Prostate gland (tissue), 2 donors: ENCODE measurements around the gene ASCL4. TPM values are rescaled to one million over a fixed set of nuclear protein-coding genes. Genes with fewer than 3 reads are reported as not detected.

Source experiments
- DNase-seq: peaks from one replicate; pipeline ENCODE4 v3.0.0-alpha.2; 2019; ENCODE audit warnings: low spot score
- H3K27ac ChIP-seq, 2 donors: fragments of 200-600 bp; sonication (generic); 2 replicates each; pipeline ENCODE4 v1.5.1; 2017 to 2019
- H3K27me3 ChIP-seq: fragments of 200-600 bp; sonication (generic); replicated peaks from 2 replicates; pipeline ENCODE4 v1.5.1; 2019; ENCODE audit not compliant: insufficient read depth
- H3K36me3 ChIP-seq, 2 donors: fragments of 200-600 bp; sonication (generic); 1 replicate in 1 of 2; 2 replicates in 1 of 2; pipeline versions ENCODE4 v1.5.1 to v1.8.1; 2017 to 2019
- H3K4me1 ChIP-seq: fragments of 200-600 bp; sonication (generic); replicated peaks from 2 replicates; pipeline ENCODE4 v1.5.1; 2019
- H3K4me3 ChIP-seq, 2 donors: fragments of 200-600 bp; sonication (generic); 2 replicates each; pipeline ENCODE4 v1.5.1; 2017 to 2019
- H3K9me3 ChIP-seq: fragments of 200-600 bp; sonication (generic); 2 replicates; pipeline ENCODE4 v1.5.1; 2017
- POLR2A ChIP-seq: fragments of 450-650 bp; IDR thresholded peaks from one replicate; pipeline ENCODE4 v1.6.1; 2016; ENCODE audit warnings: antibody characterized with exemption, mild to moderate bottlenecking
- POLR2AphosphoS5 ChIP-seq: sonication (generic); formaldehyde crosslinking; IDR thresholded peaks from one replicate; pipeline ENCODE4 v1.6.1; 2017; ENCODE audit warnings: antibody characterized with exemption
- WGBS: methylation state at CpG from one replicate; pipeline ENCODE4 v1.1.5; 2018; 5-methylcytosine and 5-hydroxymethylcytosine counted together
- intact Hi-C: fragments of 100-400 bp; cut with DNase I; formaldehyde crosslinking; loops from one replicate; pipeline ENCODE4 v1.14.2; 2022
- total RNA-seq, 2 donors: library from RNA; depleted of rRNA; stranded (reverse); fragments of >200 nt; gene quantifications; one replicate each; pipeline ENCODE4 v1.1.0, GENCODE V29; 2016
- TF ChIP-seq, protein P1 (sequence below), 4 experiments: fragments of 200-600 bp in 2 of 4; fragments of 450-650 bp in 2 of 4; sonication (generic) in 2 of 4; IDR thresholded peaks; 1 replicate in 3 of 4; 2 replicates in 1 of 4; pipeline ENCODE4 v1.5.1; 2016 to 2019; ENCODE audit warnings: antibody characterized with exemption in 4 of 4, mild to moderate bottlenecking in 2 of 4, moderate library complexity in 2 of 4

Gene ASCL4
- total RNA-seq, 2 donors from 2014 or later, result not detected

DNA sequence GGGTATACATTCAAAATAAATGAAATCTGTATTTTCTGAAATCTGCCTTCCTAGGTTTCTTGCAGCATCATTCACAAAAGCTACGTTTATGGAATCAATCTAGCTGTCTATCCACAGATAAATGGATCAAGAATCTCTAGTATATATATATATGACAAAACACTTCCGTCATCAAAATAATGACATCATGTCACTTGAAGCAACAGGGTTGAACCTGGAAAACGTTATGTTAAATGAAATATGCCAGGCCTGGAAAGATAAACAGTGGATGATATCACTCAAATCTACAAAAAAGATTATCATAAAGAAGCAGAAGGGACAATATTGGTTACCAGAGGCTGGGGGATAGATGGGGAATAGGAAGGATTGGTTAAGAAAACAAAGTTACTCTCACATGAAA lies 28.6 kb downstream of the ASCL4 start:
- H3K27me3 ChIP-seq, result no peaks in the 10 kb centered on the region
- H3K4me1 ChIP-seq, result no peaks in the 10 kb centered on the region
- DNase-seq, result no peak
- 25% methylated on average over 3 of the region's 3 CpGs for WGBS
- no peak overlapping the region for H3K4me3 ChIP-seq
- H3K36me3 ChIP-seq, result no peaks in the 10 kb centered on the region
- H3K27ac ChIP-seq, result no peak overlapping the region
- TF ChIP-seq POLR2A (no peak), POLR2AphosphoS5 (no peak)
- TF ChIP-seq, protein P1, sequence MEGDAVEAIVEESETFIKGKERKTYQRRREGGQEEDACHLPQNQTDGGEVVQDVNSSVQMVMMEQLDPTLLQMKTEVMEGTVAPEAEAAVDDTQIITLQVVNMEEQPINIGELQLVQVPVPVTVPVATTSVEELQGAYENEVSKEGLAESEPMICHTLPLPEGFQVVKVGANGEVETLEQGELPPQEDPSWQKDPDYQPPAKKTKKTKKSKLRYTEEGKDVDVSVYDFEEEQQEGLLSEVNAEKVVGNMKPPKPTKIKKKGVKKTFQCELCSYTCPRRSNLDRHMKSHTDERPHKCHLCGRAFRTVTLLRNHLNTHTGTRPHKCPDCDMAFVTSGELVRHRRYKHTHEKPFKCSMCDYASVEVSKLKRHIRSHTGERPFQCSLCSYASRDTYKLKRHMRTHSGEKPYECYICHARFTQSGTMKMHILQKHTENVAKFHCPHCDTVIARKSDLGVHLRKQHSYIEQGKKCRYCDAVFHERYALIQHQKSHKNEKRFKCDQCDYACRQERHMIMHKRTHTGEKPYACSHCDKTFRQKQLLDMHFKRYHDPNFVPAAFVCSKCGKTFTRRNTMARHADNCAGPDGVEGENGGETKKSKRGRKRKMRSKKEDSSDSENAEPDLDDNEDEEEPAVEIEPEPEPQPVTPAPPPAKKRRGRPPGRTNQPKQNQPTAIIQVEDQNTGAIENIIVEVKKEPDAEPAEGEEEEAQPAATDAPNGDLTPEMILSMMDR (IDR thresholded peaks at IDR 0.05), result no peak
- intact Hi-C loops, result no loop called here
- no peaks in the 10 kb centered on the region for H3K9me3 ChIP-seq

DNA sequence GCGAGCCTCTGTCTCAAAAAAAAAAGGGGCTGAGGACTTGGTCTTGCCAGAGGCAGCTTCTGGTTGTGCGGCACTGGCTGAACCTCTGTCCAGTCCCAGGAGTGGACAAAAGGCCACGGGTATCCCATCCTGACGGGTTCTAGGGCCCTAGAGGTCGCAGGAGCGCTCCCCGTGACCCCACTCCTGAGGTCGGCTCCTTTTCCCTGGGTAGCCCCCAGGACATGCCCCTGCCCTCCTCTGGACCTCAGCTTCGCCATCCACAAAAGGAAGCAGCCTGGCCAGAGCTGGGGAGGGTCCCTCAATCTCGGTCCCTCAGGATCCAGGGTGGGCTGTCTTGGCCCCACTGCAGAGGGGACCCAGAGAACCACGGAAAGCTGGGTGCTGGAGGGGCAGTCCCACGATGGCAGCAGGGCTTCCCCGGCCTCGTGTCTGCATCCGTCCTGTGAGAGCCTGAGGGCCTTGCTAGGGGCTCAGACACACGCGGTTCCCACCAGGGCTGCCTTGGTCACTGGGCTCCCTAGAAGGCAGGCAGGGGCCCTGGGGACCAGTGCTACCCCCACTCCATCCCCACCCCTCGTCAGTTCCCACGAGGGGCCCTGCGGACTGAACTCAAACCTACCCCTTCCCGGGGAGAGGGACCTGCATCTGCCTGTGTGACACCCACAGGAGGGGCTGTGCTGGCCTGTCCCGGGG lies 31.1 kb downstream of the ASCL4 start:
- no peak for DNase-seq
- Histone ChIP-seq H3K9me3 (no peaks in the 10 kb centered on the region), H3K4me1 (no peaks in the 10 kb centered on the region), H3K36me3 (no peaks in the 10 kb centered on the region), H3K27me3 (no peaks in the 10 kb centered on the region), H3K27ac (no peak overlapping the region), H3K4me3 (no peak overlapping the region)
- intact Hi-C loops, result no loop called here
- TF ChIP-seq POLR2AphosphoS5, result no peak
- TF ChIP-seq, protein P1 (IDR thresholded peaks at IDR 0.05), result no peak
- TF ChIP-seq POLR2A, result no peak
- 84% methylated on average over 20 of the region's 22 CpGs for WGBS

DNA sequence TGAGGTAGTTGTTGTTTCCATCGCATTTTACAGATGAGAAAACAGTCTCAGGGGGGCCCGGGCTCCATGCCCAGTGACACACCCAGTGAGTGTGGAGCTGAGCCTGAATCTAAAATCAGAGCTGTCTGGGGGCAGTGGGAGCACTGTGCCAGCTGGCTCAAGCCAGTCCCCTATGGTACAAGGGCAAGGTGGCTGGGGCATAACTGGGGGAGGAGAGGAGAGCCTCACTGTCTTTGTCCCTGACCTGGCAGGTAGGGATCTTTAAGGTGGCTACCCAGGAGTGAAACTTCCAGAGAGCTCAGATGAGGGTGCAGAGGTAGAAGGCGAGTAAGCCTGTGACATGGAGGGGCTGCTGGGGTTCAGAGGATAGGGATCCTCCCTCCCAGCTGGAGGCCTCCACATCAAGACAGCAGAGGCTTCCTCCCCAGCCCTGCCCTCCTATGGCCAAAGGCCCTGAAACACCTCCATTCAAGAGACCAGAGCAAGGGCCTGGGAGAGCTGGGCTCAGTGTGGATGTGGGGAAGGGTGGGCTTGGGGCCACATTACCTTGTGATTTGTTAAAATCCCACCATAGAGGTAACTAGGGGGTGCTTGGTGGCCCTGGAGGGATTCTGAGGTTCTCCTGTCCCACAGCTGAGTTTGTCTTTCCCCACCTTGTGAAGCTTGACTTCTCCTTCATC lies 33.1 kb downstream of the ASCL4 start:
- intact Hi-C loops, result no loop called here
- Histone ChIP-seq H3K36me3 (no peaks in the 10 kb centered on the region), H3K9me3 (no peaks in the 10 kb centered on the region), H3K27ac (no peak overlapping the region), H3K27me3 (no peaks in the 10 kb centered on the region), H3K4me3 (no peak overlapping the region), H3K4me1 (no peaks in the 10 kb centered on the region)
- TF ChIP-seq POLR2A (no peak), POLR2AphosphoS5 (no peak)
- TF ChIP-seq, protein P1 (IDR thresholded peaks at IDR 0.05), result no peak
- DNase-seq, result no peak
- 31% methylated on average over 3 of the region's 3 CpGs for WGBS

DNA sequence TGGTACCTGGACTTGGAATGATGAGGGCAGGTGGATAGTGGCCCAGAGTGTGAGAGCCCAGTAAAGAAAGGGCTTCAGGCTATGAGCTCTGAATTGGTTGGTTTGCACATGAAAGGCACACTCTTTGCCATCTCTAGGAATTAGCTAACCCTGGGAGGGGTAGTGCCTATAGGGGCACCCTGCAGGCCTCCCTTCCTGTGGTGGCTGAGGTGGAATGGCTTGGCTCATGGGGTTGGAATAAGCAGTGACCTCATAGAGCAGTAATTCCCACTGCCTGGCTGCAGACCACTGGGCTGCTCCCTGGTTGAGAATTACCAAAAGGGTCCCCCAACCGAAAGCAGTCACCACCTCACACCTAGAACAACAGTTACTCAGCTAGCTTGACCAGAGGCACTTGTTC lies 42.7 kb downstream of the ASCL4 start:
- no peaks in the 10 kb centered on the region for H3K36me3 ChIP-seq
- no peak for DNase-seq
- H3K27me3 ChIP-seq, result no peaks in the 10 kb centered on the region
- no peak overlapping the region for H3K4me3 ChIP-seq
- intact Hi-C loops, result no loop called here
- H3K27ac ChIP-seq, result no peak overlapping the region
- 91% methylated on average over 1 of the region's 1 CpG for WGBS
- no peaks in the 10 kb centered on the region for H3K9me3 ChIP-seq
- no peak for TF ChIP-seq POLR2A
- H3K4me1 ChIP-seq, result no peaks in the 10 kb centered on the region

DNA sequence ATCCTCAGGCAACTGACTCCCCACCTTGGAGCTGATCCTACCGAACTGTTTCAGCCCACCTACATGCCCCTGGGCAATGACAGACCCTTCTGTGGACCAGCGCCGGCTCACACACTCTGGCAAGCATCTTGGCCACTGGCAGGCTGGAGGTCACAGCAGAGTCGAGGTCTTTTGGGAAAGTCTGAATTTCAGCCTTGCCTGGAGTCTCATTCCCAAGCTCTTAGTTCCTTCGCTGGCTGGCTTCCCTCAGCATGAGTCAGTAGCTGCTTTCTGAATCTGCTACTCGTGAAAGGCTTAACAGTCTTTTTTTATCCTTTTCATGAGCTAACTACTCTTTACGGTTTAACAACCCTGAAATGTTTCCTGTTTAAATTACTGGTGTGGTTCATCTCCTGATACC lies 44.5 kb downstream of the ASCL4 start:
- intact Hi-C loops, result no loop called here
- H3K36me3 ChIP-seq, result no peaks in the 10 kb centered on the region
- TF ChIP-seq POLR2A, result no peak
- TF ChIP-seq, protein P1 (IDR thresholded peaks at IDR 0.05), result no peak
- no peak for TF ChIP-seq POLR2AphosphoS5
- no peaks in the 10 kb centered on the region for H3K4me1 ChIP-seq
- no peak overlapping the region for H3K4me3 ChIP-seq
- H3K27me3 ChIP-seq, result no peaks in the 10 kb centered on the region
- 56% methylated on average over 7 of the region's 7 CpGs for WGBS
- H3K9me3 ChIP-seq, result no peaks in the 10 kb centered on the region
- no peak for DNase-seq
- H3K27ac ChIP-seq, result no peak overlapping the region
